ENCODE measurements around the gene EDIL3. TPM values are rescaled to one million over a fixed set of nuclear protein-coding genes. Genes with fewer than 3 reads are reported as not detected.

Gene EDIL3
- total RNA-seq, 2 donors from 2014 or later: 4.6 to 5.5 TPM

- no peaks in the 10 kb centered on the region for H3K9me3 ChIP-seq
- WGBS: 24% methylated on average over 1 of the region's 1 CpG
- intact Hi-C loops (cut with DNase I): no loop called here
Measured at GRCh38 chr5:84425365-84425881, 40.7 kb upstream of the EDIL3 start.

DNA sequence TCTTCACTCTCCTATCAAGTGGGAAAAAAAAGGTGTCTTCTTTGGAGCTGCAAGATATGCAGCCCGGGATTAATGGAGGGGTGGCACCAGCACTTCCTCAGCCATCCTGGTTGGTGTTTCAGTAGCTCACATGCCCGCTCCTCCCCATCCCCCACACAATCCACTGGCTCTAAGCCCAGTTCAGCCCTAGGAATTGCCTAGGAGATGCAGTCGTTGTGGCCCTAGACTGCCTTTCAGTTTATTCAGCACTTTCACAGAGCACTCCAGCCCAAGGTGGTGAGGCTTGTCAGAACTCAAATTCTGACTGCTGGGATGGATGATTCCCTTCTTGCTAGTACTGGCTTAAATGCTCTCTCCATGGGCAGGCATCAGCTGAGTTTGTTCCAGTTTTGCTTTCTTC is 35.1 kb upstream of the EDIL3 start:
- no peaks in the 10 kb centered on the region for H3K27me3 ChIP-seq (replicated peaks; ENCODE audit: insufficient read depth)
- no peak overlapping the region for H3K4me3 ChIP-seq
- DNase-seq (ENCODE audit: low spot score): no peak
- WGBS: 70% methylated on average over 3 of the region's 3 CpGs
- H3K4me1 ChIP-seq (replicated peaks): no peaks in the 10 kb centered on the region
- H3K9me3 ChIP-seq: no peaks in the 10 kb centered on the region
- H3K36me3 ChIP-seq: no peaks in the 10 kb centered on the region
- intact Hi-C loops (cut with DNase I): no loop called here
- H3K27ac ChIP-seq: no peak overlapping the region
- TF ChIP-seq POLR2A (IDR thresholded peaks at IDR 0.05) (no peak), POLR2AphosphoS5 (IDR thresholded peaks at IDR 0.05) (no peak)
- TF ChIP-seq, protein P1, sequence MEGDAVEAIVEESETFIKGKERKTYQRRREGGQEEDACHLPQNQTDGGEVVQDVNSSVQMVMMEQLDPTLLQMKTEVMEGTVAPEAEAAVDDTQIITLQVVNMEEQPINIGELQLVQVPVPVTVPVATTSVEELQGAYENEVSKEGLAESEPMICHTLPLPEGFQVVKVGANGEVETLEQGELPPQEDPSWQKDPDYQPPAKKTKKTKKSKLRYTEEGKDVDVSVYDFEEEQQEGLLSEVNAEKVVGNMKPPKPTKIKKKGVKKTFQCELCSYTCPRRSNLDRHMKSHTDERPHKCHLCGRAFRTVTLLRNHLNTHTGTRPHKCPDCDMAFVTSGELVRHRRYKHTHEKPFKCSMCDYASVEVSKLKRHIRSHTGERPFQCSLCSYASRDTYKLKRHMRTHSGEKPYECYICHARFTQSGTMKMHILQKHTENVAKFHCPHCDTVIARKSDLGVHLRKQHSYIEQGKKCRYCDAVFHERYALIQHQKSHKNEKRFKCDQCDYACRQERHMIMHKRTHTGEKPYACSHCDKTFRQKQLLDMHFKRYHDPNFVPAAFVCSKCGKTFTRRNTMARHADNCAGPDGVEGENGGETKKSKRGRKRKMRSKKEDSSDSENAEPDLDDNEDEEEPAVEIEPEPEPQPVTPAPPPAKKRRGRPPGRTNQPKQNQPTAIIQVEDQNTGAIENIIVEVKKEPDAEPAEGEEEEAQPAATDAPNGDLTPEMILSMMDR (IDR thresholded peaks at IDR 0.05): no peak

More at GRCh38 chr5:84425365-84425881, 40.7 kb upstream of the EDIL3 start:
- Histone ChIP-seq H3K27ac (no peak overlapping the region), H3K27me3 (replicated peaks; ENCODE audit: insufficient read depth) (no peaks in the 10 kb centered on the region), H3K4me1 (replicated peaks) (no peaks in the 10 kb centered on the region), H3K4me3 (no peak overlapping the region), H3K36me3 (no peaks in the 10 kb centered on the region)
- TF ChIP-seq, protein P1 (IDR thresholded peaks at IDR 0.05): no peak
- TF ChIP-seq POLR2A (IDR thresholded peaks at IDR 0.05) (no peak), POLR2AphosphoS5 (IDR thresholded peaks at IDR 0.05) (no peak)
- DNase-seq (ENCODE audit: low spot score): no peak

DNA sequence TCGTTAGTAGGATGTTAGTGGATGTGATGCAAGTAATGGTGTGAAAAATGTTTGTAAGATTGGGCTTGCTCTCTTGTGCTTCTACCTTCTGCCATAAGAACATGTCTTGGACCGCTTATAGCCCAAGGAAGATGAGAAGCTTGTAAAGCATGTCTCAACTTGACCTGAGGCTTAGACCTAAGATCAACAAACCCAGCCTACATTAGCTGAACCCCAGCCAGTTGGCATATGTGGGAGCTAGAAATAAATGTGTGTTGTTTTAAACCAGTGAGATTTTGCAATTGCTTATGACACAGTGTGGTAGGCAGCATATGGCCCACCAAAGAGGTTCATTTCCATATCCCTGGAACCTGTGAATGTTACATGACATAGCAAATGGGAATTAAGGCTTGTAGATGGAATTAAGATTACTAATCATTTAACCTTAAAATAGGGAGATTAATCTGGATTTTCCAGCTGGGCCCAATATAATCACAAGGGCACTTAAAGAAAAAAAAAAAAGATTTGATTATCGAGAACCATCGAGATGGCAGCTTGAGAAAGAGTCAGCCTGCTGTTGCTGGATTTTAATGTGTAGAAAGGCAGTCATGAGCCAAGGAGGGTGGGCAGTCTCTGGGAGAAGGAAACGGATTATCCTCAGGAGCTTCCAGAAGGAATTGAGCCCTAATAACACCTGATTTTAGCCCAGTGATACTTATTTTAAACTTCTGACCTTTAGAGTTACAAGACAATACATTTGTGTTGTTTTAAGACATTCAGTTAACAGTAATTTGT is 27.3 kb upstream of the EDIL3 start:
- Histone ChIP-seq H3K9me3 (no peaks in the 10 kb centered on the region), H3K4me3 (no peak overlapping the region), H3K27me3 (replicated peaks; ENCODE audit: insufficient read depth) (no peaks in the 10 kb centered on the region), H3K4me1 (replicated peaks) (no peaks in the 10 kb centered on the region), H3K36me3 (no peaks in the 10 kb centered on the region), H3K27ac (no peak overlapping the region)
- TF ChIP-seq POLR2A (IDR thresholded peaks at IDR 0.05): no peak
- intact Hi-C loops (cut with DNase I): no loop called here
- 70% methylated on average over 5 of the region's 5 CpGs for WGBS
- DNase-seq (ENCODE audit: low spot score): peak; percentile 78

DNA sequence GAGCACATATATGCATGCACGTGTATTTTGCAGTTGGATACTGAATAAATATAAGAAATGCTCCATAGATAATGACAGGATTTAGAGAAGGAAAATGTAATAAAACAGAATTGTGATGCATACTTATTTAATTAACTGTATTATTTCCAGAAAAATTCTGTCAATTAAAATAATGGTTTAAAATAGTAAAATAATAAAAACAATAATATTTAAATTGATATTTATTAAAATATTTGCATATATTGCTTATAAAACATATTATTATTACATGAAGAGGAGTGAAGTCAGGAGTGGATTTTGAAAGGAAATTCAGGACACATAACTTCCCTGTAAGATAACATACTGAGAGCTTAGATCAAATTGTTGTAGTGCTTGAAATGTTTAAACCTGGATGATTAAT is 21.4 kb upstream of the EDIL3 start:
- 71% methylated on average over 1 of the region's 1 CpG for WGBS
- DNase-seq (ENCODE audit: low spot score): no peak
- no peaks in the 10 kb centered on the region for H3K36me3 ChIP-seq
- no peaks in the 10 kb centered on the region for H3K27me3 ChIP-seq (replicated peaks; ENCODE audit: insufficient read depth)
- H3K4me1 ChIP-seq (replicated peaks): no peaks in the 10 kb centered on the region
- no peak overlapping the region for H3K4me3 ChIP-seq
- intact Hi-C loops (cut with DNase I): no loop called here
- H3K27ac ChIP-seq: no peak overlapping the region
- H3K9me3 ChIP-seq: no peaks in the 10 kb centered on the region
- TF ChIP-seq POLR2AphosphoS5 (IDR thresholded peaks at IDR 0.05): no peak
- TF ChIP-seq POLR2A (IDR thresholded peaks at IDR 0.05): no peak
- TF ChIP-seq, protein P1 (IDR thresholded peaks at IDR 0.05): no peak

DNA sequence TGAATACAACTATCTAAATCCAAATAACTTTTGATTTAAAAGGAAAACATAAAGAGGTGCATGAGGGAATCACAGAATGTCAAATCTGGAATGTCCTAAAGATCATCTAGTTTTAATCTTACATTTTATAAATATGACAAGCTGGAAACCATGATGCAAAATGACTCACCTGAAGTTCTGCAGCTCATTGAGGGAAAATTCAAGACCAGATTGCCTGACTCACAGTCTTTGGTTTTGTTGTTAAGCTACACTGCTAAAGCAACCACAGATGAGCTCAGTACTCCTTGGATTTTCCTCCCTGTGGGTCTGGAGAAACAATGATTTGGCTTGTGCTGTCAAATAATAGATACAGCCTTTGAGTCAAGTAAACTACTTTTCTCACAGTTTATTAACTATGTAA is 19.1 kb upstream of the EDIL3 start:
- intact Hi-C loops (cut with DNase I): no loop called here
- Histone ChIP-seq H3K27me3 (replicated peaks; ENCODE audit: insufficient read depth) (no peaks in the 10 kb centered on the region), H3K4me1 (replicated peaks) (no peaks in the 10 kb centered on the region), H3K4me3 (no peak overlapping the region), H3K36me3 (no peaks in the 10 kb centered on the region), H3K27ac (no peak overlapping the region), H3K9me3 (no peaks in the 10 kb centered on the region)
- DNase-seq (ENCODE audit: low spot score): no peak
- no peak for TF ChIP-seq POLR2AphosphoS5 (IDR thresholded peaks at IDR 0.05)
- TF ChIP-seq, protein P1 (IDR thresholded peaks at IDR 0.05): no peak
- TF ChIP-seq POLR2A (IDR thresholded peaks at IDR 0.05): no peak

Measured in prostate gland (tissue), 2 donors.